Measurements from ENCODE around the gene SPATA32.

GRCh38 chr17:45240905-45241327 is 21.0 kb downstream of the SPATA32 start:
- TF ChIP-seq POLR2AphosphoS5 (IDR thresholded peaks at IDR 0.05) (no peak), CTCF (IDR thresholded peaks at IDR 0.05) (no peak)
